Stimulated activated CD8-positive, alpha-beta memory T cell treated with anti-CD3 and anti-CD28 coated beads, Interleukin-7, amount 100 ng/mL, for 1 hour (primary cell): ENCODE results near the gene DNAH7.

Experiments used
- DNase-seq, 2 donors: peaks; one replicate each; pipeline ENCODE4 v3.0.0-alpha.2; 2020; ENCODE audit warnings: low read depth in 2 of 2

DNAH7 gene

DNA sequence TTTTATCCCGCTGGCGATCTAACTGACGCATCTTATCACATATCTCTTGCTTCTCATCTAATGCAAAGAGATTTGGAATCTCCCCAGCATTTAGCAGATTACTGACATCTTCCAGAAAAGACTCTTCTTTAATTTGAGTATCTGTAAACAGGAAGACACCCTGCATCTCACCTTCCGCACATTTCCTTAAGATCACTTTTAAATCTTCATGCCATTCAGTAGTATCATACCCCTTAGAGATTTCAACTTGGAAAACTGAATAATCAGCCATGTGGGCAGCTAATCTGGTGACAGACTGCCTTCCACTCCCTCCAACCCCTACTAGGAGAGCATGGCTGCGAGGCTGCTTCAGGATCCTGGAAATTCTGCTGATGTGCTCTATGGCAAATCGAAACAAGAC, 204.3 kb downstream of the DNAH7 start:
- DNase-seq: no peak

DNA sequence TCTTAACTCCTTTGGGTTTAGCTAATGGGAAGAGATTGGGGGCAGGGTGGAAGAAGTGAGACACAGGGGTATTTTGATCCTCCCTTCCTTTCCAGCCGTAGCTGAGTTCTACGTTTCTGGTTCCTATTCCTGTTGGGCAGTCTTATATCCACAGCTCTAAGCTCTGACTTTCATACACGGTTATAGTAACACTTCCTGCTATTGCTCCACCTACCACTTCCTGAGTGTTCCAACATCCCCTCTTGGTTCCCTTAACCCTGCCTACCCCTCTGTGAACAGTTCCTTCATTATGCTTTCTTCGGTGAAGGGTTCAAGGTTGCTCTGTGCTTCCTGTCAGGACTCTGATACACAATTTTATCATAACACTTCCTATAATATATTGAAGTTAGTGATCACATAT, 205.1 kb downstream of the DNAH7 start:
- DNase-seq: no peak

DNA sequence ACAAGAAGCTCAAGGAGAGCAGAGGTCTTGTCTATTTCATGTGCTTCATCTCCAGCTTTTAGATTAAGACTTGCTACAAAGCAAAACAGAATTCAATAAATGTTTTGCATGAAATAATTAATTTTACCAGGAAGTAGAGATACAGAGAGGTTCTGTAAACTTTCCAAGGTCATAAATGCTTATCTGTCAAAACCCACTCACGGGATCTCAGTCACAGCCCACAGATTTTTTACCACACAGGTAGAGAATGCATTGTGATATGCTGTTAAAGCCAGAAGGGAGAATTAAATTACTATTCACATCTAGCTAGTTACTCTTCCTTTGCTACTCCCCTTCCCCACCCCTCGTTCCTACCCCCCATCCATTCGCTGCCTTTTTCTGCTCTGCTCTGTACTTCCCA, 205.5 kb downstream of the DNAH7 start:
- DNase-seq: no peak

DNA sequence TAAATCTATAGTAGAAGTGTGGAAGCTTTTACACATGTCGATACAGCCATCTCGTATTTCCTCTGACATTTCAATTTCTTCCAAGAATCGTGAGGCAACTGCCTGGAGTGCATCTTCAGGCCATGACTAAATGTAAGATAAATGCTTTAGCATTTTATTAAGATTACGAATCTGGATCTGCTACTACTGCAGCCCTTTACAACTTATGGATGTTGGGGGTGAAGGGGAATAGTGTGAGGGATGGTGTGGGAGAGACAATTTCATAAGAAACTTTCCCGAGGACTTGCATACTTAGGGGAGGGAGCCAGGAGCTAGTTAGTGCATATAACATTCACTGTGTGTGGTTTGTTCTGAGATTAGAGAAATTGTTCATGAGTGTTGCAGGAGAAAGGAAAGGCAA, 206.8 kb downstream of the DNAH7 start:
- no peak for DNase-seq

DNA sequence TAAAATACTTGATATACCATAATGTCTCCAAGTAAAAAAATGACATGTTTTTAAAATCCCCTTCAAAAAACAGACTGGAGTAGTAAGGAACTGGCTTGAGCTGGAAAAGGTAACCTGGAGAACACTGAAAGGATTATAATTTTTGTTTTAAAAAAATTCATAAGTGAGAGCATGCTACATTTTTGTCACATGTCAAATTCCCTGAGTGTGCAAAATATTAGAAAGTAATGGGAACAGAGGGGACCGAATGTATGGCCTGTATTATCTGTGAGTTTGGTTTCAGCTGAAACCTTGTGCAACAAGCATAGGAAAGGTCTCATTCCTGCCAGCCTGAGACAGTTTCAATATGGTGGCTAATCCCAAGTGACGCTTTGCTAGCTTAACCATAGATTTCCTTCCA, 209.1 kb downstream of the DNAH7 start:
- DNase-seq: no peak

DNA sequence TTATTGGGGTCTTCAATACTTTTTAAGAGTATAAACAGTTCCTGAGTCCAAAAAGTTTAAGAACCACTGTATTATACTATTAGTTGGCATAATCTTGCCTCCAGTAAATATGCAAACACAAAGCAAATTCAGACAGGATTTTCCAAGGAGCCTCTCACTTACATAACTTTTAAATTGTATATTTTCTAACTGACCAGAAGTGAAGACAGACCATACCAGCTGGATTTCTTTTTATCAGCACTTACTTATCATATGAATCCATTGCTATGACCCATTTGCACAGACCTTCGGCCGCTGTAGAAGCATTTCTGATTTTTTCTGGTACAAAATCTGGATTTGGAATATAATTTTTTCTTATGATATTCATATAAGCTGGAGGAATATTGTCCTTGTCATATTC, 211.5 kb downstream of the DNAH7 start:
- DNase-seq: no peak

- DNase-seq: no peak
Observed at GRCh38 chr2:195850764-195851163, 217.9 kb downstream of the DNAH7 start.

DNA sequence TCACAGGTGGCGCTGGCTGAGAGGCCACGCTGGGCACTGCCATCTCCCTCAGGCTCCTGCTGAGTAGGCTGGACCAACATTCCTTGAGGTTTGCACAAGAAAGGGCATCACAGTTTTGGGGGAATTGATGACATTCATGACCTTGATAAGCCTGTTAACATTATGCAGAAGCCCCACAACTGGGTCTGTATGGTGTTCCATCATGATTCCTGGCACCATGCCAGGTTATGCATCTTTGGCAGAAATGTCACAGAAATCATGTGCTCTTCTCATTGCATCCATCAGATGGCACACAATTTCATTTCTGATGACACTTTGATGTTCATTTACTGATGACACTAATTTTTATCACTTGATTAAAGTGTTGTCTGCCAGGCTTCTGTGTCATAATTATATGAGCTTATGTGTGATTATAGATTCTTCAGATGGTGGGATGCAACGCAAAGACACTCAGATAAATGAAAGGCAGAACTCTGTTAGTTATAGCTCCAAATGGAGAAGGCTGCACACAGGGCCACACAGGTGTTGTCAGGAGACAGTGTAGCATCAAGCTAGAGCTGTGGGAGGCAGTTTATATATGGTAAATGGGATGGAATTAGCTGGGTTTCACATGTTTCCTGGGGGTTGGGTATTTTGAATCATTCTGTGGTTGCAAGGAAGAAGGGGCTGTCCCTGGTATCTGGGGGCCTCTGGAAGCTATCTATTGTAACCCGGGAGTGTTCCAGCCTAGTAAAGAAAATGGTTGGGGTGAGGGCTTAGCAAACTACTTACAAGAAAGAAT, 220.3 kb downstream of the DNAH7 start:
- no peak for DNase-seq

- no peak for DNase-seq
Observed at GRCh38 chr2:195842932-195843331, 225.7 kb downstream of the DNAH7 start.

DNA sequence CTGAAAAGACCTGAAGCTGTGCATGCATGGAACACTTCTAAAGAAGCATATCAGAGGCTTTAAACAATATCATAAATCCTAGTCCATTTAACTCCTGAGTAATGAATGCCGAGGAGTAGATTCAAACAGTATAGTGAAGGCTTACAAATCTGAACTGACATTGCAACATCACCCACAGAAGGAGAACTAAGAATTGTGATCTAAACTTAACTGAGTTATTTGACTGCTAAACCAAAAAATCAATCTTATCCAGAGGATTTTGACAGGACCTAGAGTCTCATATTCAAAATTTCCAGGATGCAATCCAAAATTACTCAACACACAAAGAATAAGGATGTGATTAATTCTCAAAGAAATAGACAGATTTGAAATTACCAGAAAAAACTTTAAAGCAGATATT, 230.6 kb downstream of the DNAH7 start:
- DNase-seq: no peak

DNA sequence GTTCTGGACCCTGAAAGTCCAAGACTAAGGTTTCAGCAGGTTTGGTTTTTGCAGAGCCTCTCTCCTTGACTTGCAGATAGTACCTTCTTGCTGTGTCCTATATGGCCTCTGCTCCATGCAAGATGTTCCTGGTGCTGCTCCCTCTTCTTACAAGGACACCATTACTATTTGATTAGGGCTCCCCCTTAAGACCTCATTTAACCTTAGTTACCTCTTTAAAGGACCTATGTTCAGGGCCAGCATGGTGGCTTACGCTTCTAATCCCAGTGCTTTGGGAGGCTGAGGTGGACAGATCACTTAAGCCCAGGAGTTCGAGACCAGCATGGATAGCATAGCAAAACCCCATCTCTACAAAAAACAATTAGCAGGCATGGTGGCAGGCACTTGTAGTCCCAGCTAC, 232.6 kb downstream of the DNAH7 start:
- no peak for DNase-seq

- no peak for DNase-seq
Observed at GRCh38 chr2:195834836-195835235, 233.8 kb downstream of the DNAH7 start.

- no peak for DNase-seq
Observed at GRCh38 chr2:195830968-195831950, 237.4 kb downstream of the DNAH7 start.

- DNase-seq: no peak
Observed at GRCh38 chr2:195824478-195824877, 244.2 kb downstream of the DNAH7 start.

DNA sequence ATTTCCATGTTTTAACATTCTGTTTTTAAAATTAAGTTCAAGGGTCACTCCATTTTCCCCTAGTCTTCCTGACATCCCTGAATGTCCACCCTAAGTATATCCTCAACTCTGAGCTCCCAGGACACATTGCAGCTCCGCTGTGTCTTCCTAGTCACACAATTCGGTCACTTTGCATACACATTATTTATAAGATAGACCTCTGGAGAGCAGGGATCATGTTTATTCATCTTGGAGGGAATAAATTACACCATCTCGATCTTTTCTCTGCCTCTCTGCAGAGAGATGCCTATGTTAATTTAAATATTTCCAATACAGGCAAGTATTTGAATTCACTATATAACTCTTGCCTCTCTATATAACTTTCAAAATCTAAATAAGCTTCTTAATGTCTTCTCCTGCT, 245.4 kb downstream of the DNAH7 start:
- DNase-seq: no peak

GRCh38 chr2:195821566-195821932, 247.1 kb downstream of the DNAH7 start:
- DNase-seq: no peak

DNA sequence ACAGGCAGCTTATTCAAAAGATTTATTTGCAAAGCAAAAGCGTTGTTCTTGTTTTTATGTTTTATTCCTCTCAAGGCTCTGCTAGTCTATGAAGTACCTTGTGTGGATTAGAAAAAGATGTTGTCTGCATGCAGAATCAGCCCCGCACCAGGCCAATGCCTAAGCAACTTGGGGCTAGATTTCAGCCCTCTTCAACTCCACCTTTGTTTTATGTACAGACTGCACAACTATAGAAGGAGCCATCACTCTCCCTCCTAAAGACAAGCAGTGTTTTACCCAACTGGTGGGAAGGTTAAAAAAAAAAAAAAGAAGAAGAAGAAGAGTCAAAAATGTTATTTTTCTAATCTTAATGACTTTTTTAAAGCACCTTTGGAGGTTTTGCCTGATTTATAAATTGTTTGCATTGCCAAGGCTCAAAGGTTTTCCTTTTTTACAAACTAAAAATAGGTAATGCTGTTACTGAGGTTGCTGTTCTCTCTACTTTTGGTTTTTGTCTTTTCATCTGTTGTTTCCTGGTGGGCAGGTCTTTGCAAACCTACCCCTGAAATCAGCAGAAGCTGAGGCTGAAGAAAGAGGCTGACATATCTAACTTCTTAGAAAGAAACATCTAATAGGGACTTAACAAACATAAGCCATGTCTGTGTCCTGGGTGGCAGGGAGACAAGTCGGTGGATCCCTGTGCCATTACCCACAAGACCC, 247.6 kb downstream of the DNAH7 start:
- DNase-seq: no peak

DNA sequence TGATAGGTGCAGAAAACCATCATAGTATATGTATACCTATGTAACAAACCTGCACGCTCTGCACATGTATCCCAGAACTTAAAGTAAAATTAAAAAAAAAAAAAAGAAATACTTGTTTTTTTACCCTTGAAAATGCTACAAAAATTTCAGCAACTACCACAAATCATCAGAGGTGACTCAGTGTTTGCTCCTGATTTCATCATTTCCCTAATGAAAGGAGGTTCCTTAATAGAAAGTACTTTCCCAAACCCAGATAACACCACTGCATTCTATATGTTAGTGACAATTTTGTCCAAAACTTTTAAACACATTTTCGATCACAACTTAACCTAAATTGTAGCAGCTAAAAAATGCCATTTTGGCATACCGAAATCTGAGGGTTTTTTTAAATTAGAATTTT, 248.3 kb downstream of the DNAH7 start:
- DNase-seq: no peak

DNA sequence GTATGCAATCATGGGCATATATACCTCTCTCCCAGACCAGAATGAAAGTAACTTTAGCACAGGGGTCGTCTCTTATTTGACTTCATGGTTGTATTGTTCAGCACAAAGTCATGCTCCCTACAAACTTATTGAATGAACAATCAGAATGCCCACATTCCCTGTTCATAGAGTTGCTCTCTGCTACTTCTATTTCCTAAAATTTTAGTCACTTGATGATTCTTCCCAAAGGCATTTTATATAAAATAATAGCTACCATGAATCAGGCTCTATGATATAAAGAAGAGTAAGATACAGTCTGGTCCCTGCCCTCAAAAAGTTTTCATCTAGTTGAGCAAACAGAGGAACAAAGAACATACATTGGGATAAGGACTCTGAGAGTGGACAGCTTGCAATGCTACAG, 249.4 kb downstream of the DNAH7 start:
- DNase-seq: no peak

GRCh38 chr2:195818526-195818925, 250.1 kb downstream of the DNAH7 start:
- DNase-seq: no peak

DNA sequence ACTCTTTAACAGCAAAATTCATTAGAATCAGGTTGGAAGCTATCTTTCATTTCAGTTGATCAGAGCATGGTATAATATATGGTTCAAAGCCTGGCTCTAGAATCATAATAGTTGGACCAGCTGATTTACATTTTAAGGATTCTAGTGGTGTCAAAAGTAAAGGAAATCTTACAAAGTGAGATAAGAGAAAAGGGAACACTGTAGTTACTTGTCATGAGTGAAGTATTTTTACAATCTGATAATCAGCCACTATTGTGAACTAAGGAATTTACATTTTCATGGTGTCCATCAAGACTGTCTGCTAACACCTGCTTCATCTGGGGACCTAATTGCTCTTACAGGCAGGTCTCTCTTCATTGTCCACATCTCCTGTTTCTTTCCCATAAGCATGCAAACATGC, 250.5 kb downstream of the DNAH7 start:
- DNase-seq: no peak

DNA sequence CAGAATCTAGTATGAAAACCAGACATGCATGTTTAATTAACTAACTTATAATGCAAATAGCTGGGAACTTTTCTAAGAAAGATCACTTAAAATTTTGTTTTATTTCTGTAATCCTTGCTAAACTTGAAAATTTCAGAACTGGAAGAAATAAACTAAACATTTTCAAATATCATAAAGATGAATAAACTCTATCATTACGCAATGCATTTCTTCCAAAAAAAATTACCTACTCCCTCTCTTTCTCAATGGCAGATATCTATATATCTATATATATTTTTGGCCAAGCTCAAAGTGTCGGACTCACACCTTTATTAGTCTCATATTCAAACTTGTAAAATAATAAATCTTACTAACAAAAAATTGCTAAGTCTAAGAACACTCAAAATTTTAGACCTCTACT, 253.6 kb downstream of the DNAH7 start:
- no peak for DNase-seq
